Smooth muscle cell (in vitro differentiated cells): ENCODE results near the gene ACLY. TPM values are rescaled to one million over a fixed set of nuclear protein-coding genes. Genes with fewer than 3 reads are reported as not detected.

ENCODE experiments used
- DNase-seq: peaks from one replicate; lab custom pipeline; 2025; ENCODE audit not compliant: unreplicated experiment; lab: John Stamatoyannopoulos, UW
- H2AFZ ChIP-seq: fragments of 200-600 bp; sonication (generic); 2 replicates; pipeline ENCODE4 v1.6.0; 2016; ENCODE audit warnings: antibody characterized with exemption, low read depth, mild to moderate bottlenecking
- H3F3A ChIP-seq: fragments of 200-600 bp; sonication (generic); 2 replicates; pipeline ENCODE4 v1.6.0; 2017; ENCODE audit warnings: antibody characterized with exemption, low read depth
- H3K27ac ChIP-seq: fragments of 200-600 bp; sonication (generic); 2 replicates; pipeline ENCODE4 v1.5.1; 2016; ENCODE audit warnings: low read depth, mild to moderate bottlenecking
- H3K27me3 ChIP-seq: fragments of 200-600 bp; sonication (generic); 2 replicates; pipeline ENCODE4 v1.6.1; 2016; ENCODE audit warnings: low read depth, mild to moderate bottlenecking
- H3K36me3 ChIP-seq: fragments of 200-600 bp; sonication (generic); 2 replicates; pipeline ENCODE4 v1.5.1; 2016; ENCODE audit warnings: low read depth
- H3K4me1 ChIP-seq: fragments of 200-600 bp; sonication (generic); 2 replicates; pipeline ENCODE4 v1.5.1; 2016; ENCODE audit warnings: low read depth
- H3K4me2 ChIP-seq: fragments of 200-600 bp; sonication (generic); 2 replicates; pipeline ENCODE4 v1.6.0; 2016; ENCODE audit warnings: mild to moderate bottlenecking
- H3K4me3 ChIP-seq: fragments of 200-600 bp; sonication (generic); 2 replicates; pipeline ENCODE4 v1.5.1; 2016; ENCODE audit warnings: mild to moderate bottlenecking
- H3K79me2 ChIP-seq: fragments of 200-600 bp; sonication (generic); 2 replicates; pipeline ENCODE4 v1.6.0; 2016; ENCODE audit warnings: low read depth, mild to moderate bottlenecking
- H3K9ac ChIP-seq: fragments of 200-600 bp; sonication (generic); 2 replicates; pipeline ENCODE4 v1.6.0; 2016; ENCODE audit warnings: low read depth
- H3K9me3 ChIP-seq: fragments of 200-600 bp; sonication (generic); replicated peaks from 2 replicates; pipeline ENCODE4 v1.5.1; 2016; ENCODE audit warnings: low read depth
- H4K20me1 ChIP-seq: fragments of 200-600 bp; sonication (generic); 2 replicates; pipeline ENCODE4 v1.6.0; 2016; ENCODE audit warnings: low read depth
- WGBS: methylation state at CpG from one replicate; pipeline ENCODE4 v1.1.7; 2016; ENCODE audit warnings: low lambda C conversion rate; 5-methylcytosine and 5-hydroxymethylcytosine counted together
- polyA plus RNA-seq: library from polyadenylated mRNA; unstranded; fragments of >200 nt; fragmentation: Nextera tagmentation; extraction: Ambion mirVana; gene quantifications from 2 replicates; pipeline ENCODE4 v1.2.1, GENCODE V29; 2016
- total RNA-seq: library from RNA; depleted of rRNA; stranded (reverse); fragments of >200 nt; gene quantifications from 2 replicates; pipeline ENCODE4 v1.2.3, GENCODE V29; 2014
- TF ChIP-seq, protein P1 (sequence below): fragments of 200-600 bp; sonication (generic); IDR thresholded peaks from 2 replicates; pipeline ENCODE4 v1.5.1; 2017; ENCODE audit warnings: borderline replicate concordance, mild to moderate bottlenecking, antibody characterized with exemption; ENCODE audit not compliant: insufficient read depth, poor library complexity, severe bottlenecking

Gene ACLY
- total and polyA plus RNA-seq, 2 experiments from 2014 or later: 172 to 188 TPM

DNA sequence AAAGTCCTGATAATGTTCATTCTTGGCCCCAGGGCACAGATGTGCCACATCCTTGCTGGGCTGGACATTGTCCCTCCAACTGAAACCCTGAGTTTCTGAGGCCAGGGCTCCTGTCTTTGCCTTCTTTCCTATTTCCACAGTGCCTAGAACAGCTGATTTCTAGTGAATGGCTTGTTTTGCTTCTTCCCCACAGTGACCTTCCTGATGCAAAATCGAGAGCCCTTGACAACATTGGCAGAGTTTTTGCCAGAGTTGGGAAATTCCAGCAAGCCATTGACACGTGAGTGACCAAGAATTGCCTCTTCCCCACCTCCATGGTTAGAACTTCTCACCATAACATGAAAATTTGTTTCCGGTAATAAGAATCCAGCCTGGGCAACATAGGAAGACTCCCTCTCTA is 26.2 kb upstream of the ACLY start:
- Histone ChIP-seq H3F3A (no peaks in the 10 kb centered on the region), H3K27ac (no peak overlapping the region), H3K4me2 (no peak overlapping the region), H3K4me1 (no peaks in the 10 kb centered on the region), H4K20me1 (no peaks in the 10 kb centered on the region), H3K9ac (no peak overlapping the region), H2AFZ (no peak overlapping the region), H3K9me3 (no peaks in the 10 kb centered on the region), H3K27me3 (no peaks in the 10 kb centered on the region), H3K79me2 (no peaks in the 10 kb centered on the region), H3K36me3 (no peaks in the 10 kb centered on the region), H3K4me3 (no peak overlapping the region)
- TF ChIP-seq, protein P1, sequence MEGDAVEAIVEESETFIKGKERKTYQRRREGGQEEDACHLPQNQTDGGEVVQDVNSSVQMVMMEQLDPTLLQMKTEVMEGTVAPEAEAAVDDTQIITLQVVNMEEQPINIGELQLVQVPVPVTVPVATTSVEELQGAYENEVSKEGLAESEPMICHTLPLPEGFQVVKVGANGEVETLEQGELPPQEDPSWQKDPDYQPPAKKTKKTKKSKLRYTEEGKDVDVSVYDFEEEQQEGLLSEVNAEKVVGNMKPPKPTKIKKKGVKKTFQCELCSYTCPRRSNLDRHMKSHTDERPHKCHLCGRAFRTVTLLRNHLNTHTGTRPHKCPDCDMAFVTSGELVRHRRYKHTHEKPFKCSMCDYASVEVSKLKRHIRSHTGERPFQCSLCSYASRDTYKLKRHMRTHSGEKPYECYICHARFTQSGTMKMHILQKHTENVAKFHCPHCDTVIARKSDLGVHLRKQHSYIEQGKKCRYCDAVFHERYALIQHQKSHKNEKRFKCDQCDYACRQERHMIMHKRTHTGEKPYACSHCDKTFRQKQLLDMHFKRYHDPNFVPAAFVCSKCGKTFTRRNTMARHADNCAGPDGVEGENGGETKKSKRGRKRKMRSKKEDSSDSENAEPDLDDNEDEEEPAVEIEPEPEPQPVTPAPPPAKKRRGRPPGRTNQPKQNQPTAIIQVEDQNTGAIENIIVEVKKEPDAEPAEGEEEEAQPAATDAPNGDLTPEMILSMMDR: no peak
- 89% methylated on average over 3 of the region's 3 CpGs for WGBS
- DNase-seq: no peak

GRCh38 chr17:41943492-41943891 is 24.7 kb upstream of the ACLY start:
- H3K36me3 ChIP-seq: no peaks in the 10 kb centered on the region
- no peaks in the 10 kb centered on the region for H3K4me1 ChIP-seq
- no peaks in the 10 kb centered on the region for H4K20me1 ChIP-seq
- no peak overlapping the region for H3K27ac ChIP-seq
- H3K79me2 ChIP-seq: no peaks in the 10 kb centered on the region
- DNase-seq: no peak
- TF ChIP-seq, protein P1: no peak
- no peaks in the 10 kb centered on the region for H3K27me3 ChIP-seq
- H2AFZ ChIP-seq: no peak overlapping the region
- no peak overlapping the region for H3K9ac ChIP-seq
- WGBS: 91% methylated on average over 3 of the region's 3 CpGs
- H3K4me3 ChIP-seq: no peak overlapping the region
- no peak overlapping the region for H3K4me2 ChIP-seq
- no peaks in the 10 kb centered on the region for H3K9me3 ChIP-seq
- H3F3A ChIP-seq: no peaks in the 10 kb centered on the region

GRCh38 chr17:41942626-41943373 is 24.0 kb upstream of the ACLY start:
- no peaks in the 10 kb centered on the region for H3K27me3 ChIP-seq
- no peaks in the 10 kb centered on the region for H3K36me3 ChIP-seq
- no peak overlapping the region for H3K27ac ChIP-seq
- no peak for DNase-seq
- H4K20me1 ChIP-seq: no peaks in the 10 kb centered on the region
- no peaks in the 10 kb centered on the region for H3K79me2 ChIP-seq
- H3K9ac ChIP-seq: no peak overlapping the region
- TF ChIP-seq, protein P1: no peak
- H3K4me3 ChIP-seq: no peak overlapping the region
- H2AFZ ChIP-seq: no peak overlapping the region
- H3K4me2 ChIP-seq: no peak overlapping the region
- WGBS: 92% methylated on average over 8 of the region's 8 CpGs
- H3K4me1 ChIP-seq: no peaks in the 10 kb centered on the region
- no peaks in the 10 kb centered on the region for H3F3A ChIP-seq
- H3K9me3 ChIP-seq: no peaks in the 10 kb centered on the region

GRCh38 chr17:41941168-41941567 is 22.4 kb upstream of the ACLY start:
- no peak overlapping the region for H3K4me3 ChIP-seq
- no peak overlapping the region for H3K4me2 ChIP-seq
- no peak overlapping the region for H3K9ac ChIP-seq
- H3K27ac ChIP-seq: no peak overlapping the region
- no peaks in the 10 kb centered on the region for H3K27me3 ChIP-seq
- H3K36me3 ChIP-seq: no peaks in the 10 kb centered on the region
- H2AFZ ChIP-seq: no peak overlapping the region
- 94% methylated on average over 5 of the region's 5 CpGs for WGBS
- DNase-seq: no peak
- H4K20me1 ChIP-seq: no peaks in the 10 kb centered on the region
- no peaks in the 10 kb centered on the region for H3K9me3 ChIP-seq
- TF ChIP-seq, protein P1: no peak
- H3F3A ChIP-seq: no peaks in the 10 kb centered on the region
- no peaks in the 10 kb centered on the region for H3K79me2 ChIP-seq
- no peaks in the 10 kb centered on the region for H3K4me1 ChIP-seq
